ENCODE results near the gene PPP2R5C. TPM values are rescaled to one million over a fixed set of nuclear protein-coding genes. Genes with fewer than 3 reads are reported as not detected.
A peak's percentile ranks its signal among the peaks of the same experiment; 100 is the strongest.

Gene PPP2R5C
- total RNA-seq, 1 donor from 2014 or later = 134 TPM

DNA sequence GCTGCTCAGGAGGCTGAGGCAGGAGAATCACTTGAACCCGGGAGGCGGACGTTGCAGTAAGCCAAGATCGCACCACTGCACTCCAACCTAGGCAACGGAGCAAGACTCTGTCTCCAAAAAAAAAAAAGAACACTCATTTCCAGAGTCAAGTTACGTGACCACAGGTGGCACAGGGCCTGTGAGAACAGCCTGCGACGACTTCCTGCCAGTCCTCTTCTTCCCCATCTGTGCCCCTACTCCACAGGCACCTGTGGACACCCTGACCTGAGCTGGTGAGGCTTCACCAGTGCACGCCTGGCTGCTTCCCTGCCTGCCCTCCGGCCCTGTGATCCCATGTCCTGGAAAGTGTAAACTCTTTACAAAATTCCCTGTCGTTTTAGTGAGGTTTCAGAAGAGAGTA is 77.7 kb downstream of the PPP2R5C start:
- Mint-ChIP-seq H3K36me3 (ENCODE audit: low read depth) (no peaks in the 10 kb centered on the region), H3K9me3 (no peaks in the 10 kb centered on the region), H3K27me3 (ENCODE audit: low read depth) (no peaks in the 10 kb centered on the region), H3K27ac (ENCODE audit: unreplicated experiment) (peak overlapping the region; percentile 95), H3K4me1 (peaks cover 28% of the 10 kb centered on the region), H3K4me3 (no peak overlapping the region)
- no peak for DNase-seq (ENCODE audit: low read depth, low spot score)
- TF ChIP-seq, protein P1, sequence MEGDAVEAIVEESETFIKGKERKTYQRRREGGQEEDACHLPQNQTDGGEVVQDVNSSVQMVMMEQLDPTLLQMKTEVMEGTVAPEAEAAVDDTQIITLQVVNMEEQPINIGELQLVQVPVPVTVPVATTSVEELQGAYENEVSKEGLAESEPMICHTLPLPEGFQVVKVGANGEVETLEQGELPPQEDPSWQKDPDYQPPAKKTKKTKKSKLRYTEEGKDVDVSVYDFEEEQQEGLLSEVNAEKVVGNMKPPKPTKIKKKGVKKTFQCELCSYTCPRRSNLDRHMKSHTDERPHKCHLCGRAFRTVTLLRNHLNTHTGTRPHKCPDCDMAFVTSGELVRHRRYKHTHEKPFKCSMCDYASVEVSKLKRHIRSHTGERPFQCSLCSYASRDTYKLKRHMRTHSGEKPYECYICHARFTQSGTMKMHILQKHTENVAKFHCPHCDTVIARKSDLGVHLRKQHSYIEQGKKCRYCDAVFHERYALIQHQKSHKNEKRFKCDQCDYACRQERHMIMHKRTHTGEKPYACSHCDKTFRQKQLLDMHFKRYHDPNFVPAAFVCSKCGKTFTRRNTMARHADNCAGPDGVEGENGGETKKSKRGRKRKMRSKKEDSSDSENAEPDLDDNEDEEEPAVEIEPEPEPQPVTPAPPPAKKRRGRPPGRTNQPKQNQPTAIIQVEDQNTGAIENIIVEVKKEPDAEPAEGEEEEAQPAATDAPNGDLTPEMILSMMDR (conservative IDR thresholded peaks at IDR 0.05) = no peak

DNA sequence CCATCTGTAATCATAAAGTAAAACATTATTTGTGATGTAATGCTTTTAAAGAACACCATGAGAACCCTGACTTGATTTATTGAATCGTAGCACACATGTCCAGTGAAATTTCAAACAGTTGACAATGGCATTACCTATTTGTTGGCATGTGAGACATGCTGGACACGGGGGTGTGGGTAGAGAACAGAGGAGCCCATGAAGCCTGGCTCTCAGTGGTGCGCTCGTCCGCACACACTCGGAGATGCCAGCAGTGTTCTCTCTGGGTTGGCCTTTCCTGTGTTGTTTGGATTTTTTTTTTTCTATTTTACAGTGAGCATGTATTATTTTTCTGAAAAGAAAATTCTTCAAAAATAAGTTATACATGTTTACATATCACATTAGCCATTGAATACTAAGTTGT is 78.2 kb downstream of the PPP2R5C start:
- H3K4me3 Mint-ChIP-seq = no peak overlapping the region
- no peaks in the 10 kb centered on the region for H3K27me3 Mint-ChIP-seq (ENCODE audit: low read depth)
- H3K9me3 Mint-ChIP-seq = no peaks in the 10 kb centered on the region
- no peak for DNase-seq (ENCODE audit: low read depth, low spot score)
- TF ChIP-seq, protein P1 (conservative IDR thresholded peaks at IDR 0.05) = no peak
- no peak overlapping the region for H3K27ac Mint-ChIP-seq (ENCODE audit: unreplicated experiment)
- no peaks in the 10 kb centered on the region for H3K36me3 Mint-ChIP-seq (ENCODE audit: low read depth)
- peaks cover 28% of the 10 kb centered on the region for H3K4me1 Mint-ChIP-seq

DNA sequence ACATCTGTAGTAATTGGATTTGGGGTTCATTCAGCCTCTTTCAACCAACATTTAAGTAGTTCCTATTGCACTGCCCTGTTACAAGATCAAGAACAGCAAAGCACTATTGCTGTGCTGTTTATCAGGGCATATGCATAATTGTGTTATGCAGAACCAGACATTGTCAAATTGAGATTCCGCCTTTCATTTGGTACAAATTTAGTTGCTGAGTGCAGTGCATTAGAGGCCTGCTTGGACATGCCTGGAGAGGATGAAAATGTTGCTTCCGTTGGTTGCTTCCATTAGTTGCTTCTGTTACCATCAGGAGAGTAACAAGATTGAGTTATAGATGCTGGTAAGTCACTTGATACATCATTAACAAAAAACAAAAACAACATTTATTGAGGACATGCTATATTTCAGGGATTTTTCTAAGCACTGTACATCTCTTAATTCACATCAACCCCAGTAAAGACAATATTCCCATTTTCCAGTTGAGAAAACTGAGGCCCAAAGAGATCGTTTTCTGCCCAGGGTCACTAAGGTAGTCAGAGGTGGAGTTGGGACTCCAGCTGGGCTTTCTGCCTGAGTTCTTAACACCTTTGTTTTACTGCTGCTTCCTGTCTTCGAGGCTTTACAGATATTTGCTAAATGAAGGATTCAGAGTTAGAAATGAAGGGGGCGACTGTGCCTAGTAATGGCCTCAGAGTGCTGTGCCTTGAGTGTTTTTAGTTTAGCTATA is 79.3 kb downstream of the PPP2R5C start:
- no peaks in the 10 kb centered on the region for H3K27me3 Mint-ChIP-seq (ENCODE audit: low read depth)
- no peak overlapping the region for H3K4me3 Mint-ChIP-seq
- no peak for DNase-seq (ENCODE audit: low read depth, low spot score)
- H3K4me1 Mint-ChIP-seq = peaks cover 24% of the 10 kb centered on the region
- no peaks in the 10 kb centered on the region for H3K36me3 Mint-ChIP-seq (ENCODE audit: low read depth)
- no peaks in the 10 kb centered on the region for H3K9me3 Mint-ChIP-seq
- no peak overlapping the region for H3K27ac Mint-ChIP-seq (ENCODE audit: unreplicated experiment)
- TF ChIP-seq, protein P1 (conservative IDR thresholded peaks at IDR 0.05) = no peak

DNA sequence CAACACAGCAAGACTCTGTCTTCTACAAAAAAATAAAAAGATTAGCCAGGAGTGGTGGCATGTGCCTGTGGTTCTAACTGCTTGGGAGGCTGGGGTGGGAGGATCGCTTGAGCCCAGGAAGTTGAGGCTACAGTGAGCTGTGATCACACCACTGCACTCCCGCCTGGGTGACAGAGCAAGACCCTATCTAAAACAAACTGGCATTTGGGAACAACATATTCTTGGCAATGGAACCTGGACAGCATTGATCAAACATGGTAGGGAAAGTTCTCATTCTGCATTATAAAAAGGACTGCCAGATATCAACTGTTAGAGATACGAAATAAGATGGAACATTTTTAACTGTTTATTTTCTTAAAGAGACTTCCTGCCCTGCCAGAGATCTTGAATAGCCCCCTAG is 81.5 kb downstream of the PPP2R5C start:
- TF ChIP-seq, protein P1 (conservative IDR thresholded peaks at IDR 0.05) = no peak
- Mint-ChIP-seq H3K27ac (ENCODE audit: unreplicated experiment) (no peak overlapping the region), H3K27me3 (ENCODE audit: low read depth) (no peaks in the 10 kb centered on the region), H3K4me1 (peaks cover 20% of the 10 kb centered on the region), H3K36me3 (ENCODE audit: low read depth) (no peaks in the 10 kb centered on the region), H3K4me3 (no peak overlapping the region), H3K9me3 (no peaks in the 10 kb centered on the region)
- no peak for DNase-seq (ENCODE audit: low read depth, low spot score)

DNA sequence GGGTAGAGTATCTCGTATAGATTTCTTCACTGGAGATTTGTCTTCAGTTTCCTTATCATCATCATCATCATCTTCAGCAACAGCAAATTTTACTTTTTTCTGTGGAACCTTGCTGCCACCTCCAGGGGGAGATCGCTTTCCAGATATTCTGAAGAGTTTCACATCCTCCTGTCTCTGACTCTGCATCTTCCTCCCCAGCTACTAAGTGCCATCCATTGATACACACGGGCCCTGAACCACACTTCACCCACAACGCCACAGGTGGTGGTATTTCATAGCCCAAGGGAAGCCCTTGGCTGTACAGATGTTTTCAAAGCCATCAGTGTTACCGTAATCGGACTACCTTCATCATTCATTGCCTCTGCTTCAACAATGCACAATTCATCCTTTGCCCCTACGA is 82.2 kb downstream of the PPP2R5C start:
- H3K36me3 Mint-ChIP-seq (ENCODE audit: low read depth) = no peaks in the 10 kb centered on the region
- H3K4me3 Mint-ChIP-seq = no peak overlapping the region
- TF ChIP-seq, protein P1 (conservative IDR thresholded peaks at IDR 0.05) = peak; percentile 38
- no peaks in the 10 kb centered on the region for H3K9me3 Mint-ChIP-seq
- H3K4me1 Mint-ChIP-seq = peaks cover 20% of the 10 kb centered on the region
- no peak for DNase-seq (ENCODE audit: low read depth, low spot score)
- no peaks in the 10 kb centered on the region for H3K27me3 Mint-ChIP-seq (ENCODE audit: low read depth)
- H3K27ac Mint-ChIP-seq (ENCODE audit: unreplicated experiment) = no peak overlapping the region

Measured in neural crest cell (in vitro differentiated cells).